Uterus (tissue), 4 donors: ENCODE measurements around the gene FYCO1. TPM values are rescaled to one million over a fixed set of nuclear protein-coding genes. Genes with fewer than 3 reads are reported as not detected.

Source experiments
- DNase-seq, 2 donors: peaks; one replicate each; pipeline ENCODE4 v3.0.0-alpha.2; 2019 to 2020
- H3K27ac ChIP-seq, 2 donors: fragments of 200-600 bp; sonication (generic); 1 replicate in 1 of 2; 2 replicates in 1 of 2; pipeline ENCODE4 v1.5.1; 2016 to 2018
- H3K27me3 ChIP-seq, 2 donors: fragments of 200-600 bp; sonication (generic); one replicate each; pipeline ENCODE4 v1.5.1; 2018 to 2019; ENCODE audit warnings: control low read depth in 1 of 2
- H3K36me3 ChIP-seq, 2 donors: fragments of 200-600 bp; sonication (generic); one replicate each; pipeline ENCODE4 v1.5.1; 2019; ENCODE audit warnings: control low read depth in 1 of 2
- H3K4me1 ChIP-seq, 2 donors: fragments of 200-600 bp; sonication (generic); one replicate each; pipeline ENCODE4 v1.5.1; 2018 to 2019; ENCODE audit warnings: control low read depth in 1 of 2
- H3K4me3 ChIP-seq, 2 donors: fragments of 200-600 bp; sonication (generic); 1 replicate in 1 of 2; 2 replicates in 1 of 2; pipeline ENCODE4 v1.5.1; 2018 to 2019; ENCODE audit warnings: mild to moderate bottlenecking in 1 of 2
- H3K9me3 ChIP-seq, 2 donors: fragments of 200-600 bp; sonication (generic); one replicate each; pipeline ENCODE4 v1.5.1; 2019; ENCODE audit warnings: control low read depth in 1 of 2
- CTCF ChIP-seq, 4 experiments: fragments of 200-600 bp in 2 of 4; fragments of 450-650 bp in 2 of 4; sonication (generic) in 2 of 4; IDR thresholded peaks; one replicate each; pipeline ENCODE4 v1.5.1; 2016 to 2019; ENCODE audit warnings: antibody characterized with exemption in 4 of 4, mild to moderate bottlenecking in 2 of 4, moderate library complexity in 1 of 4
- POLR2A ChIP-seq, 2 donors: fragments of 450-650 bp; IDR thresholded peaks; one replicate each; pipeline ENCODE4 v1.6.1; 2016; ENCODE audit warnings: antibody characterized with exemption in 2 of 2, mild to moderate bottlenecking in 1 of 2, moderate library complexity in 1 of 2
- intact Hi-C: fragments of 100-400 bp; cut with DNase I; formaldehyde crosslinking; loops from one replicate; pipeline ENCODE4 v1.15.1; 2023; ENCODE audit warnings: low total_unique reads
- total RNA-seq, 4 donors: library from RNA; depleted of rRNA in 3 of 4; stranded (reverse); fragments of >200 nt in 3 of 4; gene quantifications; one replicate each; pipeline versions ENCODE4 v1.1.0 to v1.2.4, GENCODE V29; 2014 to 2023
- donor health status: DM: yes; HTN: yes; CAD: no.

FYCO1 gene
- total RNA-seq, 4 donors from 2014 or later: 16.5 to 74.4 (median 27.8) TPM

DNA sequence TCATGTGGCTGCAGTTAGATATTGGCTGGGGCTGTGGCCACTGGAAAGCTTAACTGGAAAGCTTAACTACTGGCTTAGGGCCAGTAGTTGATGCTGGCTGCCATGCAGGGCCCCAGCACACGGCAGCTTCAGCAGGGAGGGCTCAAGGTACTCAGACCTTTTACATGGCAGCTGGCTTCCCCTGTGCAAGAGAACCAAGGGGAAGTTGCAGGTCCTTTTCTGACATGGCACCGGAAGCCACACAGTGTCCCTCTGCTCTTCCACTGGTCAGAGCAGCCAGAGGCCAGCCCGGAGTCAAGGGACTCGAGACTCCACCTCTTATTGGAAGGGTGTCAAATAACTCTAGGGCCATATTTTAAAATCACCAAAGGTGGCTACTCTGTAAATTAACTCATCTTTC lies 84.7 kb downstream of the FYCO1 start:
- intact Hi-C loops: no loop called here
- TF ChIP-seq POLR2A (IDR thresholded peaks at IDR 0.05): no peak
- TF ChIP-seq CTCF (IDR thresholded peaks at IDR 0.05): no peak
- no peaks in the 10 kb centered on the region for H3K9me3 ChIP-seq
- no peak for DNase-seq
- no peaks in the 10 kb centered on the region for H3K27me3 ChIP-seq
- H3K27ac ChIP-seq: no peak overlapping the region
- no peaks in the 10 kb centered on the region for H3K4me1 ChIP-seq
- H3K4me3 ChIP-seq: no peak overlapping the region
- H3K36me3 ChIP-seq: no peaks in the 10 kb centered on the region

DNA sequence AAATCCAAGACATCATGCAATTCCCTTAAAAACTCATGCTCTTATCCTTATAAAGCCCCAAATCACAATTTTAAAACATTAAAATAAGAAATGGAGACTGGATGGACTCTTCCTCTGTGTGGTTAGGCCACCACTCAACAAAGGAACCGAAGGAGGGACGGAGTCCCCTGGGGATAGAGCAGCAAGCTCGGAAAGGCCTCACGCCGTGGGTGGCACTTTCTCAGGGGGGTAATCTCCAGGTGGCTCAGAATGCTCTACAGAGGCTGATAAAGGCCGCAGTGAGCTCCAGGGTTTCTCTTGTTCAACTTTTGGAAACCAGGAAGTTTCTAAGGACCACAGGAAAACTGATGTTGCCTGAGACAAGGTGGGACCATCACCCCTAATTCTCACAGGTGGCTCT lies 86.1 kb downstream of the FYCO1 start:
- no peaks in the 10 kb centered on the region for H3K27me3 ChIP-seq
- H3K4me1 ChIP-seq: no peaks in the 10 kb centered on the region
- H3K27ac ChIP-seq: no peak overlapping the region
- DNase-seq: no peak
- no peaks in the 10 kb centered on the region for H3K9me3 ChIP-seq
- H3K4me3 ChIP-seq: no peak overlapping the region
- no peak for TF ChIP-seq POLR2A (IDR thresholded peaks at IDR 0.05)
- no peak for TF ChIP-seq CTCF (IDR thresholded peaks at IDR 0.05)
- intact Hi-C loops: no loop called here
- H3K36me3 ChIP-seq: no peaks in the 10 kb centered on the region

GRCh38 chr3:45908761-45909160 lies 86.9 kb downstream of the FYCO1 start:
- no peaks in the 10 kb centered on the region for H3K27me3 ChIP-seq
- no peak for DNase-seq
- TF ChIP-seq POLR2A (IDR thresholded peaks at IDR 0.05): no peak
- TF ChIP-seq CTCF (IDR thresholded peaks at IDR 0.05): no peak
- intact Hi-C loops: no loop called here
- no peak overlapping the region for H3K4me3 ChIP-seq
- H3K4me1 ChIP-seq: no peaks in the 10 kb centered on the region
- no peak overlapping the region for H3K27ac ChIP-seq
- H3K36me3 ChIP-seq: no peaks in the 10 kb centered on the region
- no peaks in the 10 kb centered on the region for H3K9me3 ChIP-seq

DNA sequence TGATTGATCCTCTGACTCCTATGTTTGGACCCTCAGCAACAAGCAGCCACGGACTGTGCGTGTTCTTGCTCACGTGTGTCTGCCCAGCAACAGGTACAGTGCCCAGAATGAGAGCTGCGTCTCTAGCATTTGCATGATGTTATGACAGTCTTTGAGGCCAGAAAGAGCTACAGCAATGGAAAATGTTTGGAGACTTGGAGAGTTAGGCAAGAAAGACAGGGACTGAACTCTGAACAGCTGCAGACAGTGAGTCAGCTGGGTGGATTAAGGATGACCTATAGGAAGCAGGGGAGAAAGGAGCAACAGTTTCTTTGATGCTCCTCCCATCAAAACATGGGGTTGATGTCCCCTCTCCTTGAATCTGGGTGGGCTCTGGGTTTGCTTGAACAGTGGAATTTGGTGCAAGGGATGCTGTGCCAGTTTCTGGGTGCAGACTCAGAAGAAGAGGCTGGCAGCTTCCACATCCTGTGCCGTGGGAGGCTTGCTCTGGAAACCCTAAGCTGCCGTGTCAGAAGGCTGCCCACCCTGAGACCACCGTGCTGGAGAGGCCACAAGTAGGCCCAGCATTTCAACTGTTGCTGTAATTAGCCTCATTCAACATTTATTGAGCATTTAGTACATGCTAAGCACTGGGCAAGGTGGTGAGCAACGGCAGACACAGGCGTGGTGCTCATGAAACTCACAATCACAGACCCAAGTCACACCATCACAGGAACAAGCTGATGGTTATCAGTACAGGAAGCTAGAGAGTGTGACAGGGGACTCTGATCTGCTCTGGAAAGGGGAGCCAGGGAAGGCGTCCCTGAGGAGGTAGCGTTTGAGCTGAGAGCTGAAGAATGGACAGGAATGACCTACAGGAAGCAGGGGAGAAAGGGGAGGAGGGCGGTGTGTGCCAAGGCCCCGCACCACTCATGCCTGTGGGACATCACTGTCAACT lies 87.6 kb downstream of the FYCO1 start:
- no peak for DNase-seq
- intact Hi-C loops: no loop called here
- H3K4me3 ChIP-seq: no peak overlapping the region
- no peaks in the 10 kb centered on the region for H3K4me1 ChIP-seq
- TF ChIP-seq CTCF (IDR thresholded peaks at IDR 0.05): no peak
- no peak for TF ChIP-seq POLR2A (IDR thresholded peaks at IDR 0.05)
- no peaks in the 10 kb centered on the region for H3K9me3 ChIP-seq
- no peak overlapping the region for H3K27ac ChIP-seq
- no peaks in the 10 kb centered on the region for H3K27me3 ChIP-seq
- H3K36me3 ChIP-seq: no peaks in the 10 kb centered on the region

DNA sequence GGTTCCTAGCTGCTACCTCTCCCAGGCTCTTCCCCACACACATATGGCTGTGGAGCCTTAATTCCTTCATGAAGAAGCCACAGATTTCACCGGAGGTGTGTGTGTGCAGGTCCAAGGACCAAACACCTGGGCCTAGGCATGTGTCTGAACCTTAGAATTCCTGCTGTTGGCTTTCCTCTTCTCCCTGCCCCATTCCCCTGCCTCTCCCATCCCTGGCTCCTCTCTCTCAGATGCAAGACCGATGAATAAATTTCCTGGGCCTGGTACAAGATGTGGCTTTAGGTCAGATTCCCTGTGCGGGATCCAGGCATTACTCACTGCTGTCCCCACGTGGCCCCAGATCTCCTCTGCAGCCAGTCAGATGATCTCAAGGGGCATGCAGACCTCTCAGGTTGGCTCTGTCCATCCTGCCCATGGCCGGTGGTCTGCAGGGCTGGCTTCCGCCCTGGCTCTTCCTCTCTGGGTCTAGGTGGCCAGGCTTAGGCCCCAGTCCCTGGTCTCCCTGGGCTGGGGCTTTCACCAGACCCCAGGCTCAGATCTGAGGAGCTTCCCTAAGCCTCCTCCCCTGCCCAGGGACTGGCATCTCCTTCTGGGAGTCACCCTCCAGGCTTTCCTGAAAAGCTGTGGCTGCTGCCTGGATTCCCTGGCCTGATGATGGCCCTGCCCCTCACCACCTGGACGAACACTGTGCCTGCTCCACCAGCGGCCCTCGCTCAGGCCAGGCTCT lies 88.8 kb downstream of the FYCO1 start:
- no peaks in the 10 kb centered on the region for H3K36me3 ChIP-seq
- H3K9me3 ChIP-seq: no peaks in the 10 kb centered on the region
- no peak overlapping the region for H3K27ac ChIP-seq
- TF ChIP-seq POLR2A (IDR thresholded peaks at IDR 0.05) (no peak), CTCF (IDR thresholded peaks at IDR 0.05) (peak in 2 of 4 experiments; percentile 23 to 29)
- no peak overlapping the region for H3K4me3 ChIP-seq
- no peaks in the 10 kb centered on the region for H3K4me1 ChIP-seq
- DNase-seq: no peak
- intact Hi-C loops: no loop called here
- H3K27me3 ChIP-seq: no peaks in the 10 kb centered on the region
